GM12873 (cell line): ENCODE results near the gene OXER1.

Source experiments
- CTCF ChIP-seq: IDR thresholded peaks from 2 replicates; pipeline ENCODE4 v1.5.1; 2012; ENCODE audit warnings: low read depth, mild to moderate bottlenecking, moderate library complexity, low read length, control low read depth; ENCODE audit not compliant: insufficient read depth; ENCODE audit errors: missing control alignments

OXER1 gene

GRCh38 chr2:42761554-42761953 lies 2.4 kb downstream of the OXER1 start:
- no peak for TF ChIP-seq CTCF

GRCh38 chr2:42758751-42759150 lies 5.2 kb downstream of the OXER1 start:
- no peak for TF ChIP-seq CTCF

- no peak for TF ChIP-seq CTCF
These were observed 5.8 kb downstream of the OXER1 start for GRCh38 chr2:42757981-42758740.

- TF ChIP-seq CTCF: no peak
These were observed 6.9 kb downstream of the OXER1 start for GRCh38 chr2:42756966-42757513.

GRCh38 chr2:42756150-42756775 lies 7.7 kb downstream of the OXER1 start:
- no peak for TF ChIP-seq CTCF

GRCh38 chr2:42755191-42755880 lies 8.6 kb downstream of the OXER1 start:
- no peak for TF ChIP-seq CTCF

GRCh38 chr2:42754776-42755140 lies 9.2 kb downstream of the OXER1 start:
- no peak for TF ChIP-seq CTCF
